Activated T-cell treated with anti-CD3 and anti-CD28 coated beads, Interleukin-2, amount 50 U/mL, for 24 hours (primary cell): Measurements from ENCODE around the gene APOL6.
"Not testable (repeated sequence)": the region's sequence is repeated elsewhere in the genome, so short reads cannot be mapped to it uniquely, and the experiment has no call there.

Source experiments
- DNase-seq: peaks from one replicate; pipeline ENCODE4 v3.0.0-alpha.2; 2020
- H3K27ac Mint-ChIP-seq: 2 replicates; pipeline ENCODE4 v1.8.0; 2020; ENCODE audit warnings: mild to moderate bottlenecking, mixed read lengths
- H3K27me3 Mint-ChIP-seq: 2 replicates; pipeline ENCODE4 v1.8.0; 2020; ENCODE audit warnings: mixed read lengths
- H3K36me3 Mint-ChIP-seq: 2 replicates; pipeline ENCODE4 v1.8.0; 2020; ENCODE audit warnings: low read depth, mixed read lengths
- H3K4me1 Mint-ChIP-seq: 2 replicates; pipeline ENCODE4 v1.8.0; 2020; ENCODE audit warnings: low read depth, mixed read lengths
- H3K4me3 Mint-ChIP-seq: 2 replicates; pipeline ENCODE4 v1.8.0; 2020; ENCODE audit warnings: mild to moderate bottlenecking, moderate library complexity, mixed read lengths
- H3K9me3 Mint-ChIP-seq: 2 replicates; pipeline ENCODE4 v1.8.0; 2020; ENCODE audit warnings: mixed read lengths

APOL6 gene

GRCh38 chr22:35611200-35611890, 36.9 kb upstream of the APOL6 start:
- Mint-ChIP-seq H3K27me3 (peaks cover 27% of the 10 kb centered on the region), H3K36me3 (no peaks in the 10 kb centered on the region), H3K4me3 (no peak overlapping the region), H3K27ac (no peak overlapping the region), H3K4me1 (peaks cover 20% of the 10 kb centered on the region), H3K9me3 (no peaks in the 10 kb centered on the region)
- no peak for DNase-seq

DNA sequence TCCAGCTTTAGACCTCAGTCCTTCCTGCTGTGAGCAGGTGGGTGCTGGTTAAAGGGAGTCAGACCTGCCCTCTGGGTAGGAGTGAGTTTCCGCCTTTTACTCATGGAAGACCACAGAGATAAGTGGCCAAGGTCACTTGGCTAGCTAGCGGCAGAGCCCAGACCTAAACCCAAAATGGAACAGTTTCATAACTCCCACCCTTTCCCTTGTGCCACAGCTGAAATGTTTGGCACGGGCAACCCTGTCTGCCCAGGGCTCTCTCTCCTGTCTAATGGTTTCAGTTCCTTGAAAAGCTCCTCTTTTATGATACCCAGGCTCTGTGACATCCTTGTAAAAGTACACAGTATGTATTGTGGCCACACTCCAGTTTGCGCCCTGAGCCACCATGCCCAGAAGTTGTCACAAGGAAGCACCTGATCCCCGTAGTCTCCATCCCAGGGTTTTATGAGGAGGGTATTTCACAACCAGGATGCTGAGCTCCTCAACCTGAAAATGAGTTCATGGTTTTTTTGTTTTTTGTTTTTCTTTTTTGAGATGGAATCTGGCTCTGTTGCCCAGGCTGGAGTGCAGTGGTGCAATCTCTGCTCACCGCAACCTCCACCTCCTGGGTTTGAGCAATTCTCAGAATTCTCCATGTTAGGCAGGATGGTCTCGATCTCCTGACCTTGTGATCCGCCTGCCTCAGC, 36.2 kb upstream of the APOL6 start:
- H3K27ac Mint-ChIP-seq = no peak overlapping the region
- no peak overlapping the region for H3K4me3 Mint-ChIP-seq
- H3K4me1 Mint-ChIP-seq = peaks cover 27% of the 10 kb centered on the region
- H3K36me3 Mint-ChIP-seq = no peaks in the 10 kb centered on the region
- no peak for DNase-seq
- peaks cover 23% of the 10 kb centered on the region for H3K27me3 Mint-ChIP-seq
- H3K9me3 Mint-ChIP-seq = no peaks in the 10 kb centered on the region

GRCh38 chr22:35612903-35613302, 35.3 kb upstream of the APOL6 start:
- DNase-seq = no peak
- Mint-ChIP-seq H3K36me3 (no peaks in the 10 kb centered on the region), H3K4me3 (no peak overlapping the region), H3K27ac (no peak overlapping the region), H3K4me1 (peaks cover 27% of the 10 kb centered on the region), H3K9me3 (no peaks in the 10 kb centered on the region), H3K27me3 (peaks cover 21% of the 10 kb centered on the region)

- Mint-ChIP-seq H3K36me3 (no peaks in the 10 kb centered on the region), H3K9me3 (no peaks in the 10 kb centered on the region), H3K27me3 (peaks cover 13% of the 10 kb centered on the region), H3K4me3 (no peak overlapping the region), H3K27ac (no peak overlapping the region), H3K4me1 (peaks cover 27% of the 10 kb centered on the region)
- no peak for DNase-seq
Observed at GRCh38 chr22:35614404-35614803, 33.8 kb upstream of the APOL6 start.

GRCh38 chr22:35615156-35615555, 33.1 kb upstream of the APOL6 start:
- Mint-ChIP-seq H3K27ac (no peak overlapping the region), H3K9me3 (no peaks in the 10 kb centered on the region), H3K36me3 (no peaks in the 10 kb centered on the region), H3K4me3 (no peak overlapping the region), H3K27me3 (peaks cover 8% of the 10 kb centered on the region), H3K4me1 (peaks cover 27% of the 10 kb centered on the region)
- DNase-seq = no peak

GRCh38 chr22:35616043-35616442, 32.2 kb upstream of the APOL6 start:
- H3K4me1 Mint-ChIP-seq = peaks cover 27% of the 10 kb centered on the region
- no peak overlapping the region for H3K4me3 Mint-ChIP-seq
- no peaks in the 10 kb centered on the region for H3K36me3 Mint-ChIP-seq
- H3K27me3 Mint-ChIP-seq = peaks cover 3% of the 10 kb centered on the region
- no peak overlapping the region for H3K27ac Mint-ChIP-seq
- no peak for DNase-seq
- no peaks in the 10 kb centered on the region for H3K9me3 Mint-ChIP-seq

DNA sequence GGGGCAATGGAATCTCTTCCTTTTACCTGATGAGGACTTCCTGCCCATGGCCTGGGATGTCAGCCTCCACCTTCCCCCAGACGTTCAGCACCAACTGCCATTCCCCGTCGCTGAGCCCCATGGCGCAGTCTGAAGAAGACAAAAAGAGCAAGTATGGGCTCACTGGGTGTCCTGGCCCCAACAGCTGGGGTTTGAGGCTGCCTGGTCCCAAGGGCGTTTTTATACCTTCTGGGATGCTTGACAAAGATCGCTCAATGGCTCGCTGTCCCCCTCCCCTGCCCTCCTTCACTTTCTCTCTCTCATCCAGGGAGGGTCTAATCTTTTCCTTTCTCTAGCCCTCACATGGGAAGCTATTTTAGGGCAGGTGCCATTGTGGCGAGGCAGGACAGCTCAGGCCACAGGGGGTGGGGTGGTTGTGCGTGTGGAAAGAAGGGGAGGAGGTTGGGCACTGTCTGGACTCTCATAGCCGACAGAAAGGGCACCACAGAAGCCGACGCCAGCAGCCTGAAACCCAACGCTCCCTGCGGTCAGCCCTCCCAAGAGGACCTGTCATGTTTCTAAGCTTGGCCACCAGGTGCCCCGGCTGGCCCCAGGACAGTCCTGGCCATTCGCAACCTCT, 31.0 kb upstream of the APOL6 start, which contains the start of gene MB:
TSS of gene MB (minus strand) at position 193 of the 619 bp plus-strand sequence. CDS start at position 121, 72 bp downstream.
- no peak for DNase-seq
- Mint-ChIP-seq H3K27ac (no peak within 1 kb of the TSS), H3K9me3 (no peaks in the 10 kb centered on the region), H3K4me1 (peaks cover 18% of the 10 kb centered on the region), H3K36me3 (no peaks in the 10 kb centered on the region), H3K27me3 (peaks cover 3% of the 10 kb centered on the region), H3K4me3 (no peak within 1 kb of the TSS)

GRCh38 chr22:35618427-35619223, 29.6 kb upstream of the APOL6 start:
- H3K27me3 Mint-ChIP-seq = peaks cover 3% of the 10 kb centered on the region
- H3K9me3 Mint-ChIP-seq = no peaks in the 10 kb centered on the region
- no peaks in the 10 kb centered on the region for H3K36me3 Mint-ChIP-seq
- H3K4me1 Mint-ChIP-seq = peaks cover 19% of the 10 kb centered on the region
- H3K27ac Mint-ChIP-seq = no peak overlapping the region
- no peak overlapping the region for H3K4me3 Mint-ChIP-seq
- DNase-seq = no peak

- Mint-ChIP-seq H3K4me3 (no peak overlapping the region), H3K9me3 (no peaks in the 10 kb centered on the region), H3K36me3 (no peaks in the 10 kb centered on the region), H3K27ac (no peak overlapping the region), H3K27me3 (peaks cover 5% of the 10 kb centered on the region), H3K4me1 (peaks cover 19% of the 10 kb centered on the region)
- DNase-seq = no peak
Observed at GRCh38 chr22:35619336-35620094, 28.7 kb upstream of the APOL6 start.

- Mint-ChIP-seq H3K4me3 (no peak overlapping the region), H3K4me1 (peaks cover 15% of the 10 kb centered on the region), H3K27me3 (peaks cover 11% of the 10 kb centered on the region), H3K9me3 (no peaks in the 10 kb centered on the region), H3K27ac (no peak overlapping the region), H3K36me3 (no peaks in the 10 kb centered on the region)
- no peak for DNase-seq
Observed at GRCh38 chr22:35620624-35621251, 27.5 kb upstream of the APOL6 start.

GRCh38 chr22:35621451-35621850, 26.8 kb upstream of the APOL6 start:
- Mint-ChIP-seq H3K27me3 (peaks cover 14% of the 10 kb centered on the region), H3K36me3 (no peaks in the 10 kb centered on the region), H3K27ac (no peak overlapping the region), H3K4me3 (no peak overlapping the region), H3K4me1 (peaks cover 8% of the 10 kb centered on the region), H3K9me3 (no peaks in the 10 kb centered on the region)
- no peak for DNase-seq

DNA sequence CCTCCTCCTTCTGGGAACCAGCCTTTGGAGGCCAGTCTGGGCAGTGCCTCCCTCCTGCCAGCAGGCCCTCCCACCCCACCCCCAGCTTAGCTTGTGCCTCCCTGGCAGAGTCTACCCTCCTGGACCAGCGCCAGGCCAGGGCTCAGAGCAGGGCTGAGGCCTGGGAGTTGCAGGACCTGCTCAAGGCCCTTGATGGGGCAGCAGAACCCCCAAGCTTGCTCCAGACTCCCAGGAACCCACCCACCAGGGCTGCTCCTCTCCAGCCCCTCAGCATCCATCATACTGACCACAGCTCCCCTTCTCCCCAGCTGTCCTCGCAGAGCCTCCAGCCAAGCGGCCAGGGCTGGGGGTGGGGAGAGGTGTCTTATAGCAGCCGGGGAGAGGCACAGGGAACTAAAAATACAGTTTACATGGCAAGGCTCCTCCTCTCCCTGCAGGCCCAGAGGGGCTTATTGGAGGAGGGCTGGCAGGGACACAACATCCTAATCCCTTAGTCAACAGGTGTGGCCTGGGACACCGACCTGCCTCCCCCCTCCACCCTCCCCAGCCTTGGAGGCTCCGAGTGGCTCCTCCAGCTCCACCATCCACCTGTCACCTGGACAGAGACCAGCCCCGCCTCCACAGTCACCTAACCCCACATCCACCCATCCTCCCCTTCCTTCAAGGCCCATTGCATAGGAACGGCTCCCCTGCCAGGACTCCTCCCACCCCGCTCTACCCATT, 25.9 kb upstream of the APOL6 start:
- DNase-seq = no peak
- Mint-ChIP-seq H3K4me1 (peaks cover 6% of the 10 kb centered on the region), H3K9me3 (no peaks in the 10 kb centered on the region), H3K27ac (no peak overlapping the region), H3K27me3 (peaks cover 11% of the 10 kb centered on the region), H3K36me3 (no peaks in the 10 kb centered on the region), H3K4me3 (no peak overlapping the region)

DNA sequence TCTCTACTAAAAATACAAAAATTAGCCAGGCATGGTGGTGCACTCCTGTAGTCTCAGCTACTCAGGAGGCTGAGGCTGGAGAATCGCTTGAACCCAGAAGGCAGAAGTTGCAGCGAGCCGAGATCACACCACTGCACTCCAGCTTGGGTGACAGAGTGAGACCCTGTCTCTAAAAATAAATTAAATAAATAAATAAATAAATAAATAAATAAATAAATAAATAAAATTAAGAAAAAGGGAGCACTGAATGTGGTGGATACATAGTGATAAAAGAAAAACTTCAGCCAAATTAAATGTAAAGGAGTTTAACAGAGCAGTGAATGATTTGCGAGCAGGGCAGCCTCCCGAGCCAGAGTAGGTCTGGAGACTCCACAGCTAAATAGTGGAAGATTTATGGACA, 24.4 kb upstream of the APOL6 start:
- H3K4me1 Mint-ChIP-seq = peaks cover 12% of the 10 kb centered on the region
- H3K27ac Mint-ChIP-seq, H3K4me3 Mint-ChIP-seq, DNase-seq, H3K9me3 Mint-ChIP-seq, H3K36me3 Mint-ChIP-seq: not testable (repeated sequence)
- H3K27me3 Mint-ChIP-seq = peaks cover 11% of the 10 kb centered on the region
